HG03066 (cell line): ENCODE data around the gene GRM7.

Experiments
- ATAC-seq: cut with Tn5 transposase; IDR thresholded peaks from one replicate; pipeline ENCODE4 v1.9.1; 2021; ENCODE audit warnings: low read depth; ENCODE audit not compliant: unreplicated experiment

GRM7 gene

GRCh38 chr3:7385635-7386034 is 524.7 kb downstream of the GRM7 start:
- ATAC-seq: no peak

- no peak for ATAC-seq
Observed at GRCh38 chr3:7388026-7388425, 527.1 kb downstream of the GRM7 start.

- no peak for ATAC-seq
Observed at GRCh38 chr3:7392206-7392605, 531.3 kb downstream of the GRM7 start.

- ATAC-seq: no peak
Observed at GRCh38 chr3:7393944-7394605, 533.2 kb downstream of the GRM7 start.

DNA sequence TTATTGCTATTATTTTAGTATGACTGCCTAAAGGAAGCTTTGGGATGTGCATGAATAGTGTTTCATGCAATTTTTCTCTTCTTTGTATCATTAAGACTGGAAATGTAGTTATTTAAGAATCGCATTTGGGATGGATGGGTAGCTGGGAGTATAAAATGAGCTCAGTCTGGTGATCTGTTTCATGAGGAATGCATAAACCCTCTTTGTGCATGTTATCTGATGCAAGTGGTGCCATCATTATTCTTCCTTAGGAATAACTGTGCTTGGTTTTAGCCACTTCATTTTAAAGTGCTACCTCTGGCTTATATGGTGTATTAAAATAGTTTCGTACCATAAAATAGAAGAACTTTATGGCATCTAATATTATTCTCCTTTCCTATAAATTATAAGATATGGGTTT is 535.6 kb downstream of the GRM7 start:
- no peak for ATAC-seq

DNA sequence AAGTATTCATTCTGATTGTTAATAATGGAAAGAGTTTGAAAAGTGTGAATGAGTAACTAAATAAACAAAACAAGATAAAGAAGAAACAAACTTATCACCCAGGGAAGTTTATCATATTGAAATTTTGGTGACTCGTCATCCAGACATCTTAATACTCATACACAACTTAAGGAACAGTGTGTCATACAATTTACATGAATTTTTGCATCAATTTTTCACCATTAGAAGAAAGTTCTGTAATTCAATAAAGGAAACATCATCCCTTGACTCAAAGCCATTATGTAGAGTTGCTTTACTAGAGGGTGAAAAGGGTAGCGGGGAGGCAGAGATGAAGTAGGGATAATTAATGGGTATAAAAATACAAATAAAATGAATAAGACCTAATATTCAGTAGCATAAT is 536.2 kb downstream of the GRM7 start:
- no peak for ATAC-seq

- ATAC-seq: no peak
Observed at GRCh38 chr3:7400360-7400759, 539.4 kb downstream of the GRM7 start.

DNA sequence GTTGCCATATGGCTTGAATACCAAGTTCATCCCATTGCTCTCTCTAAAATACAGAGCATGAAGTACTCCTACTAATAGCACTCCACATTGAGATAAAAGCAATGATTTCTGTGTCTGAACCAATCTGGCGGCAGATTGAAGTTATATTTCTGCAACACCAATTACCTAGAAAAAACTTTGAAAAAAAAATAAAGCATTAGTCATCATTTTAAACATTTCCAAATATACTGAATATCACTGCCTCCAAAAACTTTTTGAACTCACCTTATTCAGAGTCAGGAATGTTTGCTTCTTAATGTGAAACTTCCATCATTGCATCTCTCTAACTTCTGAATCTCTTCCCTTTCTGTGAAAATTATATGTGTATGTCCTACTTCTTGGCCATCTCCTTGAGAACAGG is 540.5 kb downstream of the GRM7 start:
- ATAC-seq: no peak

DNA sequence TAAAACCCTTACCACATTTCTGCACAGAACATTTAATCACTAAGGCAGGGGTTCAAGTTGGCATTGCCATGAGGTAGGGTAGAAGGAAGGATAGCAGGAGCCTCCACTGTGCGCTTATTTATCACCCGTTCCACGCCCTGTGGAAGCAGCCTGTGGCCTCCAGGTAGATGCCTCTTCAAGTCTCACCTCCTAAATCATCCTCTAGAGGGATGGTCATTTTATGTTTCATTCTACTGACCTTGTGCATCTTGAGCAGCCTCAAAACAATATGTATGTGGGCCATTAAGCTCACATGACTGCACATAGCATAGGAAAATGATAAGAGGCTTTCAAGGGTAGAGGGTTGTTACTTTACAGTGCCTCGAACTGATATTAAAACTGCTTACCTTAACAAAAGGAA is 546.2 kb downstream of the GRM7 start:
- no peak for ATAC-seq

DNA sequence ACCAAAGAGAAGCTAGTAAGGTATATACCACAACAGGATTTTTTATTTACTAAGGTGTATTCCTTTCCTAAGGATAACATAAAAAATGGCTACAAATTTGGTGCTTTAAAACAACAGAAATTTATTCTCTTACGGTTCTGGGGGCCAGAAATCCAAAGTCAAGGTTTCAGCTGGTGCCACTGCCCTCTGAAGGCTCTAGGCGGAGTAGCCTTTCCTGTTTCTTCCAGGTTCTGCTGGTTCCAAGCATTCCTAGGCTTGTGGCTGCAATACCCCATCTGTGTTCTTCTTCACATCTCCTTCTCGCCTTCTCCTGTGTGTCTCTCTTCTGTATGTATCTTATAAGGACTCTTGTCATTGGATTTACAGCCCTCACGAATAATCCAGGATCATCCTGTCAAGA is 549.9 kb downstream of the GRM7 start:
- no peak for ATAC-seq

DNA sequence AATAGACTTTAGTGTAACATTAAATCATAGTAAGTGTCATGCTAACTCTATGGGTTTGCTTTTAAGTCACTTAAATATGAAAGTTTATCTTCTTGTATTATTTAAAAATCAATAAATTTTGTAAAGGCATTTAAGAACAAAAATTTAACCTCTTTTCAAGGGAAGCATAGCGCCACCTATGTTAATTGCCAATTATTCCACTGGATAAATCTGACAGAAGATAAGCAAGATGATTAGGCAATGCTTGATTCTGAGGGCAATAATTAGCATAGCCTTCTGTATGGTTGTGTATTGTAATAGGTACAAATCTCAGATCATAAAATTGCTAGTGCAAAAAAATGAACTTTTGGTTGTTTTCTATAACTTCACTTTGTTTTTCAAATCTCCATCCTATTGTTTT is 560.1 kb downstream of the GRM7 start:
- ATAC-seq: no peak

DNA sequence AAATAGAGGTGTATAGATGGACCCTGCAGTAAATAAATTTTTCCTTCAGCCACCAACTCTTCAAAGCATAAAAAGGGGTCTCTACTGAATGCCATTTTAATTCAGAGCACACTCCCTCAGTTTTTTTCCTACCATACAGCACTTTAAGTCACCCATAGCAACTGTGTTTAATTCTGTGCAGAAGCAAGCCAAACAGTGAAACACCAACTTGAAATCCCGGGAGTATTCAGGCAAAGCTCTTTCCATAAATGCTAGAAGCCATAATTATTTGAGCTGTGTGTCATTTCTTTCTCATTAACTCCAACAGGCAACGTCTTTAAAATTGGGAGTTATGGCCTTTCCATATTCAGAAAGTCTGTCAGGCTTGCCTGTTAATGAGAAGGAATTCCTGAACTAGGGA is 562.1 kb downstream of the GRM7 start:
- no peak for ATAC-seq

- ATAC-seq: no peak
Observed at GRCh38 chr3:7423995-7424394, 563.1 kb downstream of the GRM7 start.

GRCh38 chr3:7428206-7428718 is 567.3 kb downstream of the GRM7 start:
- ATAC-seq: no peak

- no peak for ATAC-seq
Observed at GRCh38 chr3:7432610-7433009, 571.7 kb downstream of the GRM7 start.

DNA sequence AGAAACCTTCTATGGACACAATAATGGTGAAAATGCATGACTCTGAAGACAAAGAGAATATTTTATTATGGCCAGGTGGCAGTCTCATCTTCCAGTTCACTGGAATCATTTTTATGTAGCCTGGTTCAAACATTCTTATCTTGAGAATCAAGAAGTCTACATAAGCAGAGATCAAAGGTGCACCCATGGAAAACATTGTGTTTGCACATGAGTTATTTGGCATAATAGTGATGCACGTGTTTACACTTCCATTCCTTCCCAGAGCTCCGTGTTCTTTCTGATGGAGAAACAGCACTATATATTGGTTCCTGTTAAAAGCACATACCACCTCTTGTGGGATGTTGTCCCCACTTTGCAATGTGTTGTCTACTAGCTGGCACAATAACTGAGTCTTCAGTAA is 572.2 kb downstream of the GRM7 start:
- ATAC-seq: no peak

- no peak for ATAC-seq
Observed at GRCh38 chr3:7436542-7436941, 575.6 kb downstream of the GRM7 start.

DNA sequence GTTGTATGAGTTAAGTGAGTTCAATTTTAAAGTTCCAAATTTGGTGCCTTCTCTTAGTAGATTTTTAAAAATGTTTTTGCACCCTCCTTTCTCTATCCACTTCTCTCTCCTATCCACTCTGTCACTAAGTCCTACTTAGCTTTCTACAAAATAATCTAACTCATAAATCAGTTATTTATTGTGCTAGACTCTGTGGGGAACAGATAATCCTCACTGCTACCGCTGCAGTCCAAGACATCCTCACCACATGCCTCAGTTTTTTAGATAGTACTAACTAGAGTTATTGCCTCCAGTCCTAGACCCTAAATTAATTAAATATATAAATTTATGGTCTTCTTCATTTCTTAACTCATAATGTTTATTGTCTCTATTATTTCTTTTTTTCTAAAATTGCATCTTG is 576.3 kb downstream of the GRM7 start:
- no peak for ATAC-seq

- ATAC-seq: no peak
Observed at GRCh38 chr3:7439101-7439680, 578.3 kb downstream of the GRM7 start.

DNA sequence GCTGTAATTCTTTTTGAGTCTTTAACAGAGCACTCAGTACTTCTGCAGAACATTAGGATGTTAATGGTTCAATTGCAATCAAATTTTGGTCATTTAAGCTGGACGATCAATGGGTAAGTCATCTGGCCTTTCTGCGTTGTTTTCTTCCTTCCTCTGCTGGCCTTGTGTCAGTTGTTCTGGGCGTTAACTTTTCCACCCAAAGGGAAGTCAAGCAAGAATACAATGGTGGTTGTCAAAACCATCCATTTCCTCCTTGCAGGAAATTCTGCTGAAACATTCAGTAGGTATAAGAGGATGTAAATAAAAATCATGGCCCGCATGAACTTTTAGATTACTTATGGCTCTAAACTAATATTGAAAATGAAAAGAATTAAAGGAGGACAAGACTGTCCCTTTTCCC is 584.0 kb downstream of the GRM7 start:
- ATAC-seq: no peak

DNA sequence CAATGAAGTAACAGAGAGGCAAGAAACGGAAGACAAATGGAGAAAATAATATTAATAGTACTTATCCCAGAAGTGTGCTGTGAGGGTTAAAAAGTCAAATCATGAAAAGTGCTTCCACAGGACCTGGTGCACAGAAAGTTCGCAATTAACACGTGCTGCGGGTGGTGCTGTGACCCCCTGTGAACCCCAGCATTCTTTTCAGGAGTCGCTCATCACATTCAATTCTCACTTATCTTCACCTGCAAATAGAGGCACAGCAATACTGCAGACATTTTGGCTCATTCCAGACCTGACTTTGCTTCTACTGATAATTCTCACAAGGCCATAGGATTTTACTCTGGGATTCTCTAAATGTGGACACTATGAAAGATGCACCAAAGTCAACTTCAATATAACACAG is 584.4 kb downstream of the GRM7 start:
- no peak for ATAC-seq

- ATAC-seq: peak; percentile 95
Observed at GRCh38 chr3:7447197-7447769, 586.4 kb downstream of the GRM7 start.
